GM18498 (cell line): Measurements from ENCODE around the gene TP53BP2.

ENCODE experiments used
- ATAC-seq: cut with Tn5 transposase; IDR thresholded peaks from one replicate; pipeline ENCODE4 v1.9.1; 2021; ENCODE audit warnings: mild to moderate bottlenecking, moderate library complexity; ENCODE audit not compliant: unreplicated experiment

The TP53BP2 gene

GRCh38 chr1:223771469-223771813 is 74.3 kb downstream of the TP53BP2 start:
- ATAC-seq, result no peak

DNA sequence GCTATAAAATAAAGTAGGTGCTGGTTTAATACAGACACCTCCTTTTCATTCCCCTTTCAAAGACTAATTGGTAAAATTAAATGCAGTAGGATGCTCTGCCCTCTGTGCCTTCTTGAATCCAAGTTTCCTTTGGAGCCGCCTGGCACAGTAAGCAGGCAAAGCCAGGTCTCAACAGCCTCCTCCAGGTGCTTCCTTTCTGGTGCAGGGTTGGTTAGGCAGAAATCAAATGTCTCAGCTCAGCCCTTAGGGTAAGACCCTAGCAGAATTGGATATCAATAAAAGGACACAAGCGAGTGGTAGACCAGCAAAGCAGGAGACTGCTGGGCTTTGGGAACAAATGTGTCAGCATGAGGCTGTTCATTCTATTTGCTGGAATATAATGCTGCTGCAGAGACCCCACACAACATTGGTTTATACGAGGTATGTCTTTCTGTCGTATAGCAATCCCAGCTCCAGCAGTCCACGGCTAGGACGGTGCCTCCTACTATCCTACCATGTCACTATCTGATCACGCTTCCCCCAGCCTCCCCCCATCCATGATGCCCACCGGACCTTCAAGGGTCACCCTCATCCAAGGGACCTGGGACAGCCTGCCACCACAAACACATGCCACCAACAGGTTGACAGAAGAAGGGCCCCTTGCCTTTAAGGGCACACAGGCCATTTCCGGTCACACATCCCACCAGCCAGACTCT is 75.0 kb downstream of the TP53BP2 start:
- no peak for ATAC-seq

- no peak for ATAC-seq
Observed at GRCh38 chr1:223765719-223766340, 79.9 kb downstream of the TP53BP2 start.

- no peak for ATAC-seq
Observed at GRCh38 chr1:223765036-223765718, 80.6 kb downstream of the TP53BP2 start.

- no peak for ATAC-seq
Observed at GRCh38 chr1:223763881-223764280, 81.9 kb downstream of the TP53BP2 start.

GRCh38 chr1:223763251-223763650 is 82.5 kb downstream of the TP53BP2 start:
- no peak for ATAC-seq

DNA sequence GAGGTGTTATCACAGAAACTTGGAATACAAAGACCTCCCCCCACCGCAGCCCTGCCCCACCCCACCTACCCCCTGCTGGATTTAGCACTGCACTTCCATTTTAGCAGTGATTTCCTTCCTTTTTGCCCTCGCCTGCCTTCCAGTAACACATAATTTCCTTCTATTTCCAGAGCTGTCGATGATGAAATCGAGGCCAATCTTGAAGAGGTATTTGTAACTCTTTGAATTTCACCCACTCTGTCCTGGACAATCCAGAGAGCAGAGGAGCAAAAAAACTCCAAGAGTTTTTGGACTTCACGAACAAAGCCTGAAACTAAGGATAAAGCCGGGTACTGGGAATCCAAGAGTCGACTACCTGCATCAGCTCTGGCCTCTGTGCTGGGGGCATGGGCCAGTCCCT is 84.3 kb downstream of the TP53BP2 start:
- ATAC-seq, result no peak

GRCh38 chr1:223760833-223761232 is 84.9 kb downstream of the TP53BP2 start:
- ATAC-seq, result no peak

GRCh38 chr1:223759273-223759672 is 86.5 kb downstream of the TP53BP2 start:
- no peak for ATAC-seq

GRCh38 chr1:223758734-223759133 is 87.0 kb downstream of the TP53BP2 start:
- no peak for ATAC-seq

GRCh38 chr1:223756806-223757700 is 88.7 kb downstream of the TP53BP2 start:
- ATAC-seq, result no peak

GRCh38 chr1:223755992-223756775 is 89.6 kb downstream of the TP53BP2 start:
- ATAC-seq, result no peak

DNA sequence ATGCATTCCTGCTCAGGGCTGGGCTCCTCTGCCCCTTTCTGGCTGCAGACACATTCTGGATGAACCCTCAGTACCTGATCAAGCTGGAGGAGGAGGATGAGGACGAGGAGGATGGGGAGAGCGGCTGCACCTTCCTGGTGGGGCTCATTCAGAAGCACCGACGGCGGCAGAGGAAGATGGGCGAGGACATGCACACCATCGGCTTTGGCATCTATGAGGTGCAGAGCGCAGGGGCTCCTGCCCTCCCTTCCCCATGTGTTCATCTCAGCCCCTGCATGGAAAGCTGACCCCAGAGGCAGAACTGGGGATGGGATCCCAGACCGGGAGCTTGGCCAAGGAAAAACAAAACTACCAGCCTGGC is 90.3 kb downstream of the TP53BP2 start:
- no peak for ATAC-seq

DNA sequence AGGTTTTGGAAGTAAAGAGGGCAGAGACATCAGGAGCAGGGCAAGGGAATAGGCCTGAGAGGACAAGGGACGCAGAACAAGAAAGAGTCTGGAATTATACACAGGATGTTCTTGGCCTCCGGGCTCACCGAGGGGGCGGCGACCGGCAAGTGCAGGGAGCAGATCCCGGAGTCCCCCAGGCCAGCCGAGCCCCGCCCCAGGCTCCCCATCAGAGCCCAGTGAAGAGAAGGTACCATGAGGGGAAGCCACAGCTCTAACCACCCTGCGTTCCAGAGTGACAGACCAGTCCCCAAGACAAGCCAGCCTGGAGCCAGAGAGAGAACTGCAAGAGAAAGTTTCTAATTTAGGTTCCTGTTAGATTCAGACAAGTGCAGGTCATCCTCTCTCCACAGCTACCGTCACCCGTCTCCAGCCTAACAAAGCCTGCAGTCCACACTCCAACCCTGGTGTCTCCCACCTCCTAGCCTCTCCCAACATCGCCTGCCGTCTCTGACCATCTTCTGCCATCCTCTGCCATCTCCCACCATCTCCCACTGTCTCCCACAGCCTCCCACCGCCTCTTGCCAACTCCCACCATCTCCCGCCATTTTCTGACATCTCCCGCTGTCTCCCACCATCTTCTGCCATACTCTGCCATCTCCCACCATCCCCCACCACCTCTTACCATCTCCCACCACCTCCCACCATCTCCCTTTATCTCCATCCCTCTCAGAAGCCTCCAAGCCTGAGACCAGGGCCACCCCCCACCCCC is 90.9 kb downstream of the TP53BP2 start:
- ATAC-seq, result no peak

- no peak for ATAC-seq
Observed at GRCh38 chr1:223752721-223753515, 92.8 kb downstream of the TP53BP2 start.

DNA sequence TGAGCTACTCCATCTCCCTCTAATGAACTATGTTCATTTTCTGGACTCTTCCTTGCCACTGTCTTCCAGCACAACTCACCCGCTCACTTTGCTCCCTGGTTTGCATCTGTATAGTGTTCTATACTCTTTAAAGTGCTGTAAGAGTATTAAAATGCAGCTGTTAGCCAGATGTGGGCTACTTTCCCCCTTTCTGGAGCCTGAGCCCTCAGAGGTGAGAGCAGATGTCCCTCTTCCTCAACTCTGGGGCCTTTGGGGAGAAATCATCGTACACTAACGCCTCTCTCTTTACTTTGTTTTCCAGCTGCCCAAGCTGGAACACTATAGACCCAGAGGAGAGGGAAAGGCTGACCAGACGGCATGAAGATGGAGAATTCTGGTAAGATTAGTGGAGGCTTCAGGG is 94.1 kb downstream of the TP53BP2 start:
- ATAC-seq, result no peak

GRCh38 chr1:223750730-223751570 is 94.8 kb downstream of the TP53BP2 start:
- ATAC-seq, result no peak
